B cell (primary cell): ENCODE data around the gene ZNF320. TPM values are rescaled to one million over a fixed set of nuclear protein-coding genes. Genes with fewer than 3 reads are reported as not detected.

Source experiments
- ATAC-seq: fragments of 200-7000 bp; cut with Tn5 transposase; one replicate; pipeline ENCODE4 v1.10.0; 2021; ENCODE audit warnings: low read depth, mild to moderate bottlenecking, moderate number of reproducible peaks, moderate library complexity
- CTCF ChIA-PET: fragments of 350-600 bp; sonication (Branson Sonifier 250); formaldehyde crosslinking; loops from one replicate; lab custom pipeline; 2021; ENCODE audit warnings: antibody characterized with exemption, inconsistent platforms; lab: Charles Lee
- POLR2A ChIA-PET: fragments of 350-600 bp; sonication (Branson Sonifier 250); formaldehyde crosslinking; loops from one replicate; lab custom pipeline; 2021; ENCODE audit warnings: antibody characterized with exemption; lab: Charles Lee
- DNase-seq: peaks from one replicate; pipeline ENCODE4 v3.0.0; 2013
- H2AFZ ChIP-seq: 2 replicates; pipeline ENCODE4 v1.6.1; 2012; ENCODE audit warnings: mild to moderate bottlenecking, low read depth, low read length; ENCODE audit not compliant: insufficient read depth, poor library complexity, severe bottlenecking
- H3K27ac ChIP-seq, 2 donors: 1 replicate in 1 of 2; 2 replicates in 1 of 2; pipeline ENCODE4 v1.5.1; 2012 to 2013; ENCODE audit warnings: low read length in 2 of 2, mild to moderate bottlenecking in 2 of 2, moderate library complexity in 1 of 2
- H3K27me3 ChIP-seq, 4 experiments: fragments of 200-600 bp in 1 of 4; sonication (generic) in 1 of 4; replicated peaks in 1 of 4; 1 replicate in 2 of 4; 2 replicates in 2 of 4; pipeline versions ENCODE4 v1.6.1 to v1.7.0; 2013 to 2016; ENCODE audit warnings: low read length in 3 of 4, mild to moderate bottlenecking in 2 of 4, mixed read lengths in 1 of 4, moderate library complexity in 1 of 4; ENCODE audit not compliant: insufficient read depth in 4 of 4, control insufficient read depth in 3 of 4; ENCODE audit errors: control extremely low read depth in 1 of 4
- H3K36me3 ChIP-seq, 2 experiments: replicated peaks in 1 of 2; 1 replicate in 1 of 2; 2 replicates in 1 of 2; pipeline versions ENCODE4 v1.6.1 to v1.7.1; 2013; ENCODE audit warnings: low read length in 1 of 2; ENCODE audit not compliant: insufficient read depth in 2 of 2, control insufficient read depth in 1 of 2; ENCODE audit errors: control extremely low read depth in 1 of 2, extremely low read depth in 1 of 2
- H3K4me1 ChIP-seq, 2 donors: fragments of 200-600 bp in 1 of 2; sonication (generic) in 1 of 2; 1 replicate in 1 of 2; 2 replicates in 1 of 2; pipeline versions ENCODE4 v1.5.1 to v1.6.1; 2013 to 2017; ENCODE audit warnings: low read length in 2 of 2; ENCODE audit not compliant: control insufficient read depth in 2 of 2, insufficient read depth in 2 of 2
- H3K4me2 ChIP-seq: replicated peaks from 2 replicates; pipeline ENCODE3; 2012; ENCODE audit warnings: mild to moderate bottlenecking, low read depth, low read length; ENCODE audit not compliant: poor library complexity, severe bottlenecking
- H3K4me3 ChIP-seq, 5 experiments: fragments of 200-600 bp in 1 of 5; sonication (generic) in 1 of 5; 1 replicate in 3 of 5; 2 replicates in 2 of 5; pipeline versions ENCODE4 v1.5.1 to v1.7.0; 2011 to 2016; ENCODE audit warnings: low read length in 4 of 5, mild to moderate bottlenecking in 4 of 5, low read depth in 2 of 5, control low read depth in 1 of 5, moderate library complexity in 1 of 5; ENCODE audit not compliant: insufficient read depth in 1 of 5; ENCODE audit errors: control extremely low read depth in 1 of 5, extremely low read depth in 1 of 5
- H3K79me2 ChIP-seq: fragments of 200-600 bp; sonication (generic); one replicate; pipeline ENCODE4 v1.6.0; 2016; ENCODE audit warnings: low read length; ENCODE audit not compliant: control insufficient read depth, insufficient read depth
- H3K9ac ChIP-seq: fragments of 200-600 bp; sonication (generic); 2 replicates; pipeline ENCODE4 v1.6.1; 2017; ENCODE audit warnings: mild to moderate bottlenecking, low read length, moderate library complexity
- H3K9me3 ChIP-seq, 3 donors: one replicate each; pipeline versions ENCODE4 v1.6.1 to v1.7.1; 2013; ENCODE audit warnings: low read length in 2 of 3; ENCODE audit not compliant: control insufficient read depth in 2 of 3, insufficient read depth in 1 of 3; ENCODE audit errors: control extremely low read depth in 1 of 3
- H4K20me1 ChIP-seq: 2 replicates; pipeline ENCODE4 v1.6.0; 2012; ENCODE audit warnings: mild to moderate bottlenecking, low read length; ENCODE audit not compliant: insufficient read depth, control insufficient read depth, poor library complexity, severe bottlenecking
- H3K27ac Mint-ChIP-seq: one replicate; pipeline ENCODE4 v1.8.0; 2021; ENCODE audit warnings: mixed read lengths
- H3K27me3 Mint-ChIP-seq: one replicate; pipeline ENCODE4 v1.8.0; 2021; ENCODE audit warnings: mixed read lengths
- H3K4me1 Mint-ChIP-seq: one replicate; pipeline ENCODE4 v1.8.0; 2021; ENCODE audit warnings: mixed read lengths
- H3K4me3 Mint-ChIP-seq: one replicate; pipeline ENCODE4 v1.8.0; 2021; ENCODE audit warnings: mixed read lengths
- H3K9me3 Mint-ChIP-seq: one replicate; pipeline ENCODE4 v1.8.0; 2022; ENCODE audit warnings: mixed read lengths; ENCODE audit not compliant: insufficient read depth
- CTCF ChIP-seq: fragments of 200-600 bp; IDR thresholded peaks from one replicate; pipeline ENCODE4 v1.8.0; 2022; ENCODE audit warnings: antibody characterized with exemption, mild to moderate bottlenecking
- EZH2 ChIP-seq: IDR thresholded peaks from 2 replicates; pipeline ENCODE4 v1.6.1; 2012; ENCODE audit warnings: borderline replicate concordance, low read depth, mild to moderate bottlenecking, moderate library complexity, low read length; ENCODE audit not compliant: insufficient read depth, poor library complexity, severe bottlenecking
- WGBS: methylation state at CpG from one replicate; pipeline ENCODE4 v1.1.5; 2013; ENCODE audit warnings: missing lambda C conversion rate; ENCODE audit not compliant: insufficient coverage; 5-methylcytosine and 5-hydroxymethylcytosine counted together
- intact Hi-C: fragments of 100-400 bp; cut with micrococcal nuclease; formaldehyde crosslinking; loops from one replicate; pipeline ENCODE4 v1.10.0; 2022
- polyA plus RNA-seq: library from polyadenylated mRNA; depleted of rRNA; stranded (reverse); fragments of >200 nt; gene quantifications from 2 replicates; pipeline ENCODE4 v1.2.3, GENCODE V29; 2012
- total RNA-seq, 2 donors: library from RNA; stranded (reverse); fragments of 120-200 nt in 1 of 2; gene quantifications; 1 replicate in 1 of 2; 2 replicates in 1 of 2; pipeline versions ENCODE4 v1.2.3 to v1.2.4, GENCODE V29; 2013 to 2022

ZNF320 gene
- total and polyA plus RNA-seq, 2 donors (not counting 1 experiment from before 2014, with no cell fraction given), result 14.5 to 33.1 TPM

- Mint-ChIP-seq H3K4me3 (no peak overlapping the region), H3K27ac (no peak overlapping the region), H3K4me1 (peaks cover 16% of the 10 kb centered on the region), H3K9me3 (peaks cover 2% of the 10 kb centered on the region), H3K27me3 (no peaks in the 10 kb centered on the region)
- Histone ChIP-seq H3K27ac (no peak overlapping the region), H3K9me3 (peaks cover 0 to 12% (median 0%) of the 10 kb centered on the region in 3 donors), H2AFZ (no peak overlapping the region), H3K4me3 (no peak overlapping the region), H3K79me2 (peaks cover 19% of the 10 kb centered on the region), H3K4me2 (no peak overlapping the region), H3K36me3 (peaks cover 5 to 32% of the 10 kb centered on the region in 2 experiments), H4K20me1 (no peaks in the 10 kb centered on the region), H3K9ac (no peak overlapping the region), H3K27me3 (no peaks in the 10 kb centered on the region), H3K4me1 (peaks cover 0 to 1% of the 10 kb centered on the region in 2 donors)
- WGBS, result 67% methylated on average over 4 of the region's 4 CpGs
- ATAC-seq, result no peak
- ChIA-PET CTCF (no interaction called here), POLR2A (no interaction called here)
- intact Hi-C loops, result no loop called here
- no peak for DNase-seq
- TF ChIP-seq CTCF, result no peak
- TF ChIP-seq EZH2, result no peak
Measured at GRCh38 chr19:52891336-52891735, 6.1 kb downstream of the ZNF320 start.

GRCh38 chr19:52889931-52890330 is 7.5 kb downstream of the ZNF320 start:
- Histone ChIP-seq H3K9ac (no peak overlapping the region), H3K4me2 (no peak overlapping the region), H3K9me3 (peaks cover 0 to 20% (median 0%) of the 10 kb centered on the region in 3 donors), H3K4me3 (no peak overlapping the region), H4K20me1 (no peaks in the 10 kb centered on the region), H3K4me1 (no peaks in the 10 kb centered on the region), H3K79me2 (peaks cover 11% of the 10 kb centered on the region), H2AFZ (no peak overlapping the region), H3K27me3 (no peaks in the 10 kb centered on the region), H3K36me3 (peaks cover 5 to 39% of the 10 kb centered on the region in 2 experiments), H3K27ac (no peak overlapping the region)
- intact Hi-C loops, result no loop called here
- ChIA-PET CTCF (no interaction called here), POLR2A (no interaction called here)
- Mint-ChIP-seq H3K4me3 (no peak overlapping the region), H3K27ac (no peak overlapping the region), H3K9me3 (peaks cover 2% of the 10 kb centered on the region), H3K27me3 (no peaks in the 10 kb centered on the region), H3K4me1 (peaks cover 15% of the 10 kb centered on the region)
- TF ChIP-seq CTCF, result no peak
- no peak for TF ChIP-seq EZH2
- ATAC-seq (no peak), DNase-seq (no peak)
- WGBS, result 100% methylated on average over 1 of the region's 4 CpGs
